ENCODE measurements around the gene LSR.

Gene LSR

DNA sequence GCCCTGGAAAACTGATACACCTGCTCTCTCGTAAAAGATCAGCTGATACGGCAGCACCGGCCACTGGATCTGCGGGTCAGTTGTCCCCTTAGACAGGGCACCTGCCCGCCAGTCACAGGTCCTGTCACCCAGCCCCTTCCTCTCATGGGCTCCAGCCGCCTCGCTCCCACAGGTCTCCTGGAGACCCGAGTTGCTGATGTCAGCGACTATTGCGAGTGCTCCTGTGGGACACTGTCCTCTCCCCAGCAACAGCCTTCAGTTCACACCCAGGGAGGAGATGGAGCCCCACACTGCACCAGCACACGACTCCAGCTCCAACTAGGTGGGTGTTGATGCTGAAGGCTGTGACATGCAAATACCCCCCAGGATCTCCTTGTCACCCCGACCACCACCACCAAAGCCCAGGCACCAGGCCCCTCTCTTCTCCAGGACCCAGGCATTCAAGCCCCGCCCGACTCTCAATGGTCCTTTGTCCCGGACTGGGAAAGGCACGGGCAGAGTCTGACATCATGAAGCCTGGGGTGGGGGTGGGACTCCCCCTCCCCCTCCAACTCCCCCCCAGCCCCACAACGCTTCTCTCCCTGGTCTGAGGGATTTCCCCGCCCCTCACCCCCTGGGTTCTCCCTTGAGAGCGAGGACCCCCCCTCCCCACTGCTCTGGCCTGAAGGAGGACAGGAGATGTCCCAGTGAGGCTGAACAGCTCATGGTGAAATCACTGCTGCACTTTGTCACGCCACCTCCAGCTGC is 41.8 kb downstream of the LSR start:
- DNase-seq, result no peak

DNA sequence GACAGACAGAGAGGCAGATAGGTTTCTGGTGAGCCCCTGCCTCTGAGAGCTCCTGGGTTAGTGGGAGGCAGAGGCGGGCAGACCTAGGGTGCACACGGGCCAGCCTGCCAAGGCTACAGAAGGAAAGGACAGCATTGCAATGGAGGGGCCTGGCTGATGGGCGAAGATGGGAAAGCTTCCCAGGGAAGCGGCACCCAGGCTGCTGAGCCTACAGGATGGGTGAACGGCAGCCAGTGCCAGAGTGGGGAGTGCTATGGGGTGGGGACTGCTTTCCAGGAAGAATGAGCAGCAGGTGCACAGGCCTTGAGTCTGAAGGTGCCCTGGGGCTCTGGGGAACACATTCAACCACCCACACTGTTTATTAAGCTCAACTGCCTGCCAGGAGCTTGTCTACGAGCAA is 42.5 kb downstream of the LSR start:
- DNase-seq, result no peak

DNA sequence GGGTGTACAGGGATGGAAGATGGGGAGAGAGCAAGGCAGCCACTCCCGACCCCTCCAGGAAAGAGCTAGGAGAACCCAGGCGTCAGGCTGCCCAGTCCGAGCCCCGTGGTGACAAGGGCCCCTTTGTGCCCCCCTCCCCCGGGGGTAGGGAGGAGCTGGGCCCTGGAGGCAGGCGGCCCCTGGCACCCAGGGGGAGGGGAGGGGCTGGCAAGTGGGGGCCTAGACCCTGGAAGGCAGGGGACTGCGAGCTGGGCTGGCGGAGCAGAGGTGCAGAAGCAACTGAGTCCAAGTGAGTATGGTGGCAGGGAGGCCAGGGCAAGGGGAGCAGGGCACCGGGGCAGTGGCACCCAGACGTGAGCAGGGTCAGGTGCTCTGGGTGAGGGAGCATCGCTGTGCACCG is 43.1 kb downstream of the LSR start, which contains the start of gene MAG:
MAG (plus strand) TSS at position 246 of the 400 bp plus-strand sequence. CDS start 3,248 bp downstream, outside the sequence.
- no peak for DNase-seq

DNA sequence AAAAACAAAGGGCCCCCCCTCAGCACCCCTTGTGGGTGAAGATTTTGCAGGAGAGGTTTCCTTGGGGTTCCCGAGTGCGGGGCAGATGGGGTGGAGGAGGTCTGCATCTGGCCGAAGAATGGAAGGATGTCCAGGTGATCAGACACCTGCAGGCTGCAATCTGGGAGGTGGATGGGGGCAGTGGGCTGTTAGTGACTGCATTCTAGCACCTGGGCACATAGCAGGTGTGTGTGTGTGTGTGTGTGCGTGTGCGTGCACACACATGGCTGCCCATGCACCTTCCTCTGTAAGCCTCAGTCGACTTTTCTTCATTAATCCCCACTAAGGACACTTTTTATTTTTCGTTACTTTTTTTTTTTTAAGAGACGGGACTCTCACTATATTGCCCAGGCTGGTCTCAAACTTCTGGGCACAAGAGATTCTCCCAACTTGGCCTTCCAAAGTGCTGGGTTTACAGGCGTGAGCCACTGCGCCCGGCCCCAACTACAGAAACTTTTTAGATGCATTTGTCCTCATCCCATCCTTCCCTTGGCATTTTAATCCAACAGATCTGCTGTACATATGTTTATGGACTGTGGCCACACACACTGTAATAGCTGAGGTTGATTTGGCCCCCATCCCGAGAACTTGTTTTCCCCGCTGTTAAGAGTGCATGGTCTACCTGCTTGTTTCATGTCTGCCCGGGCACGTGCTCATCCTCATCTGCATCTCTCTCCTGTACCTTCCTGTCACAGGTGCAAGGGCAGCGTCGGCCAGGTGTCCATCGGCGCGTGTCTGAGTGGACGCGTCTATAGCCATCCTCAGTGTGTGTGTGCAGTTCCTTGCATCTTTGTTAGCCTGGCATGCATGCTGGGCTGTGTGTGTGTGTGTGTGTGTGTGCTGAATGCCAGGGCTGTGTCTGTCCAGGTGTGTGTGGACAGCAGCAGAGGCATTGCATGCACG is 43.9 kb downstream of the LSR start:
- DNase-seq, result no peak

DNA sequence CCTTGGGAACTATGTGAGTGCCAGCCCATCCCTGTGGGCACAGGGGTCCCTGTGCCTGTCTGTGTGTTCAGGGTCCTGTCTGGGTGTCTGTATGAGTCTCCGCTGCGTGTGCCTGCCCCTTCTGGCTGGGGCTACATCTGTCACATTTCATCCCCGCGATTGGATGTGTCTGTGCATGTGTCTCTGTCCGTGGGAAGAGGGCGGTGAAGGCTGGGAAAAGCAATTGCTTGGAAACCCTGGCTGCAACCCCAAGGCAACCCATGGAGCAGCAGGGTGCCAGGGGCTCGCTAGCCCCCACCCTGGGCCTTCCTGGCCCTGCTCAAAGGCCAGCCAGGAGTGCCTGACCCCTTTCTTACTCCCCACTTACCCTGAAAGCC is 44.5 kb downstream of the LSR start:
- DNase-seq, result no peak

DNA sequence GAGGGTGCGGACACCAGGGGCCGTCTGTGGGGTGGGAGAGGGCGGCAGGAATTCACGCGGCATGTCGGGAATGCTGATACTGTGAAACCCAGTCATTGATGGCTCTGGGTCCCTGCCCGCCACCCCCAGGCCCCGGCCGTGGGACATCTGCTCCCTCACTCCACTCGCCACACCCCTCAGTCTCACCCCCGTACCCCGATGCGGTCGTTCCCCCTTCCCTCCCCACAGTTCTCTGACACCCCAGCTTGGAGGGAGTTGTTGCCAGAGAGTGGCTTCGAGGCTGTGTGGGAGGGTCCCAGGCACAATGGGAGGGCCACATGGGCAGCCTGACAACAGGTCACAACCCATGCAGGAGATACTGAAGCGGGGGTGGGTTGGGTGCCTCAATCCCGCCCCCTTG is 45.0 kb downstream of the LSR start:
- DNase-seq, result no peak

DNA sequence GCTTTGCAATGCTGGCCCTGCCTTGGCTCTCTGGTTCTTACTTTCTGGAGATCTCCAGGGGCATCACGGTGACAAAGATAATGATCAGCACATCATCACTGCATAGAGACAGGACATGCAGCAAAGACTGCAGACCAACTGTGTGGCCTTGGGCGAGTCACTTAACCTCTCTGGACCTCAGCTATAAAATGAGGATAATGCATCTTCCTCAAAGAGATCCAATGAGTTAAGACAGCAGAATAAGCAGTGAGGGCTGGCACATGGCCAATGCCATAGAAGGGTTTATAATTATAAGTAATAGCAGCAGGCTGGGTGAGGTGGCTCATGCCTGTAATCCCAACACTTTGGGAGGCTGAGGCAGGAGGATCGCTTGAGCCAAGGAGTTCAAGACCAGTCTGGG is 45.5 kb downstream of the LSR start:
- DNase-seq, result no peak

DNA sequence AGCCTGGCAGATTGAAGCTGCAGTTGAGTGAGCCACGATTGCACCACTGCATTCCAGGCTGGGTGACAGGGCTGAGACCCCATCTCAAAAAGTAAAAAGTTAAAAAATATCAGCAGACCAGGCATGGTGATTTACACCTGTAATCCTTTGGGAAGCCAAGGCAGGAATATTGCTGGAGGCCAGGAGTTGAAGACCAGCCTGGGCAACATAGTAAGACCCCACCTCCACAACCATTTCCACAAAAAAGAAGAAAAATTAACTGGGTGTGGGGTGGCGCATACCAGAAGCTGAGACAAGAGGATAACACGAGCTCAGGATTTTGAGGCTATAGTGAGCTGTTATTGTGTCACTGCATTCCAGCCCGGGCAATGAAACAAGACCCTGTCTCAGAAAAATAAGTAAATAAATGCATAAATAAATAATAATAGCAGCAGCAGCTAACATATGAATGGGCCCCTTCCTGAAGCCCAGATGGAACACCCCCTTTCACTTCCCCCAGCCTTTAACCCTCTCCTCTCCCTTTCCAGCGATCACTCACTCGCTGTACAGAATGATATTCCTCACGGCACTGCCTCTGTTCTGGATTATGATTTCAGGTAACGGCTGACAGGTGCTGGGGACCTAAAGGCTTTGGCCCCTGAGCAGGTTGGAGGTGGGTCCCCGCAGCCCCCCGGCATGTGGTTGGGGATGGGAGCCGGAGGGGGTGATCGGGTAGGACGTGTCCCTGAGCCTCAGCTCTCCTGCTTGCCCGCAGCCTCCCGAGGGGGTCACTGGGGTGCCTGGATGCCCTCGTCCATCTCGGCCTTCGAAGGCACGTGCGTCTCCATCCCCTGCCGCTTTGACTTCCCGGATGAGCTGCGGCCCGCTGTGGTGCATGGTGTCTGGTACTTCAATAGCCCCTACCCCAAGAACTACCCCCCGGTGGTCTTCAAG is 46.3 kb downstream of the LSR start:
- no peak for DNase-seq

DNA sequence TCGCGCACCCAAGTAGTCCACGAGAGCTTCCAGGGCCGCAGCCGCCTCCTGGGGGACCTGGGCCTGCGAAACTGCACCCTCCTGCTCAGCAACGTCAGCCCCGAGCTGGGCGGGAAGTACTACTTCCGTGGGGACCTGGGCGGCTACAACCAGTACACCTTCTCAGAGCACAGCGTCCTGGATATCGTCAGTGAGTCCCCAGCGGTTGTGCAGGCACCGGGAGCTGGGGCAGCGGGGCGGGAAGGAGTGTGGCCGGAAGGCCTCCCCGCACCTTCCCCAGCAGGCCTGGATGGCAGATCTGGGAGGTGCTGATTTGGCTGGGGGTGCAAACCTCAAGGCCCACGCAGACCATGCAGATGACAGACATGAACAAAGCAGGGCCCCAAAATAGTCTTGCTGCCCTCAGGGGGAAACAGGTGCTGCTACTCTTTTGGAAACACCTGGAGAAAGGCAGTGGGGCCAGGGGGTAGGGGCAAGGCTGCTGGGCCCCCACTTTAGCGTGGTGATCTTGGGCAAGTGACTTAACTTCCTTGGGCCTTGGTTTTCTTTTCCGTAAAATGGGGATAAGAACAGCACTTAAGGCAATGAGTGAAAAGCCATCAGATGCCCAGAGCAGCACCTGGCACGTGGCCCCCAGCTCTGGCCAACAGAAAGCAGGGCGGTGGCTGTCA is 47.1 kb downstream of the LSR start:
- DNase-seq, result no peak

DNA sequence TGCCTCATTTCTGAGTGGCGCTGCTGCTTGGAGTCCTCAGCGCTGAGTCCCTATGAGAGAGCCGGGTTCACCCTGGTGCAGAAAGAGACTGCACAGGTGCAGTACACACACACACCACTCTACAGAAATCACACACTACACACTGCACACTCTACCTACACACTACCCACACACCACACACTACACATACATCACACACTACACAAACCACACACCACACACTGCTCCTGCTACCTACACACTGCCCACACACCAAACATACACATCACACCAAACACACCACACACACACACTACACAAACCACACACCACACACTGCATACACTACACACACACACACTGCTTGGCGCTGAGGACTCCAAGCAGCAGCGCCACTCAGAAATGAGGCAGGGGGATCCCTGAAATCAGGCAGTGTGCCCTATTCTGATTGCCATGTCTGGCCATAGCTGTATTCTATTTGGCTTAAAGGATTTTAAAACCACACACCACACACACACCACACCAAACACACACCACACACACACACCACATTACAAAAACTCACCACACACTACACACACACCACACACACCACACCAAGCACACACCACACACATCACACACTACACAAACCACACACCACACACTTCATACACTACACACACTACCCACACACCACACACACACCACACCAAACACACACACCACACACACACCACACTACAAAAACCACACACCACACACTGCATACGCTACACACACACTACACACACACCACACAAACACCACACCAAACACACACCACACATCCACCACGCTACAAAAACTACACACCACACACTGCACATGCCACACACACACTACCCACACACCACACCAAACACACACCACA is 48.1 kb downstream of the LSR start:
- DNase-seq, result no peak

DNA sequence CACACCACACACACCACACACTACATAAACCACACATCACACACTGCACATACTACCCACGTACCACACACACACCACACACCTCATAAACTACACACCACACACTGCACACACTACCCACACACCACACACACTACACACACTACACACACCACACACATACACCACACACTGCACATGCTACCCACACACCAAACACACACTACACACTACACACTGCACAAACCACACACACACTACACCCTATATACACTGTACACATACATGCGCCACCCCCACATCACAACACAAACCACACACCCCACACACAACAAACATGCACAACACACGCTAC is 48.7 kb downstream of the LSR start:
- DNase-seq, result no peak

DNA sequence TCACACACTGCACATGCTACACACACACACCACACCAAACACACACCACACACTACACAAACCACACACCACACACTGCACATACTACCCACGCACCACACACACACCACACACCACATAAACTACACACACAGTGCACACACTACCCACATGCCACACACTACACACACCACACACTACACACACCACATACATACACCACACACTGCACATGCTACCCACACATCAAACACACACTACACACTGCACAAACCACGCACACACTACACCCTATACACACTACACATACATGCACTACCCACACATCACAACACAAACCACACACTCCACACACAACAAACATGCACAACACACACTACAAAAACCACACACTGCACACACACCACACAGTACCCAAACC is 49.1 kb downstream of the LSR start:
- DNase-seq, result no peak

DNA sequence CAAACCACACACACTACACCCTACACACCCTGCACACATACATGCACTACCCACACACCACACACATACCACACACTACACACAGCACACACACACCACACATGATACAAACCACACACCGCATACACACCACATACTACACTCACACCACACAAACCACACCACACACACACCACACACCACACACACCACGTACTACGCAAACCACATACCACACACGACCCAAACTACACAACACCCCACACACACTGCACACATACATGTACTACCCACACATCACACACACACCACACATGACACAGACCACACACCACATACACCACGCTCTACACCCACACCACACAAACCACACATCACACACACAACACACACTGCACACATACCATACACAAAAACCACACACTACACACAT is 49.8 kb downstream of the LSR start:
- no peak for DNase-seq

DNA sequence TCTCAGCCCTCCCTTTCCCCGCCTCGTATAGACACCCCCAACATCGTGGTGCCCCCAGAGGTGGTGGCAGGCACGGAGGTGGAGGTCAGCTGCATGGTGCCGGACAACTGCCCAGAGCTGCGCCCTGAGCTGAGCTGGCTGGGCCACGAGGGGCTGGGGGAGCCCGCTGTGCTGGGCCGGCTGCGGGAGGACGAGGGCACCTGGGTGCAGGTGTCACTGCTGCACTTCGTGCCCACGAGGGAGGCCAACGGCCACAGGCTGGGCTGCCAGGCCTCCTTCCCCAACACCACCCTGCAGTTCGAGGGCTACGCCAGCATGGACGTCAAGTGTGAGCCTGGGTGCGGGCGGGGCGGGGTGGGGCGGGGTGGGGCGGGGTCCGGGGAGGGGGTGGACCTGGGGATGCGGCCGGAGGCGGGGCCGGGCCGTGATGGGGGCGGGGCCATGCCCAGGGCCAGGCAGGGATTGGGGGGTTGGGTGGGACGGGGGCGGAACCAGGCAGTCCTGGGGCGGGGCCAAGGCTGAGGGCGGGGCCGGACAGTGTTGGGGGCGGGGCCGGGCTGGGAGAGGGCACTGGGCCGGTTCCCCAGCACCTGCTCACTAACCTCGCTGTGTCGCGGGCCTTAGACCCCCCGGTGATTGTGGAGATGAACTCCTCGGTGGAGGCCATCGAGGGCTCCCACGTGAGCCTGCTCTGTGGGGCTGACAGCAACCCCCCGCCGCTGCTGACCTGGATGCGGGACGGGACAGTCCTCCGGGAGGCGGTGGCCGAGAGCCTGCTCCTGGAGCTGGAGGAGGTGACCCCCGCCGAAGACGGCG is 50.9 kb downstream of the LSR start:
- DNase-seq, result no peak

DNA sequence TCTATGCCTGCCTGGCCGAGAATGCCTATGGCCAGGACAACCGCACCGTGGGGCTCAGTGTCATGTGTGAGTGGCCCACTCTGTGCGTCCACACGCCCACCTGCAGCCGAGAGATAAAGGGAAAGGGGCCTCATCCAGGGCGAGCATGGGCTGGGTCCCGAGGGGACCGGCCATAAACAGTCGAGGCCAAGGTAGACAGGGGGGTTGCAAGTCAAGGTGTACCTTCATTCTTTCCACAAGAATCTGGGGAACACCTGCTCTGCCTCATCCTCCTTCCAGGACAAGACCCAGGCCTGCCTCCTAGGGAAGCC is 51.5 kb downstream of the LSR start:
- DNase-seq, result no peak

DNA sequence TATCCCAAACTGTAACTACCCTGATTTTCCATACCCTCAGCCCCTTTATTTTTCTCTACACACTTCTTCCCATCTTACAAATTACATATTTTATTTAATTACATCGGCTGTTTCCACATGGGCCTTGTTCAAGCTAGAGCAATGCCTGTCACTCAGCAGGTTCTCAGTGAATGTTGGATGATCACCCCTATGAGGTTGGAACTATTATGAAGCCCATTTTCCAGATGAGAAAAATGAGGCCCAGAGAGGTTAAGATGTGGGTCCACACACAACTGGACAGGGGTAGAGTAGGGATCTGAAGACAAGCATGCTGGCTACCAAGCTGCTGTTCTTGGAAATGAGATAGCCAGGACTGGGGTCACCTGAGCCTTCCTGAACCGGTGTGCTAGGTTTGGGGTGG is 53.2 kb downstream of the LSR start:
- no peak for DNase-seq

DNA sequence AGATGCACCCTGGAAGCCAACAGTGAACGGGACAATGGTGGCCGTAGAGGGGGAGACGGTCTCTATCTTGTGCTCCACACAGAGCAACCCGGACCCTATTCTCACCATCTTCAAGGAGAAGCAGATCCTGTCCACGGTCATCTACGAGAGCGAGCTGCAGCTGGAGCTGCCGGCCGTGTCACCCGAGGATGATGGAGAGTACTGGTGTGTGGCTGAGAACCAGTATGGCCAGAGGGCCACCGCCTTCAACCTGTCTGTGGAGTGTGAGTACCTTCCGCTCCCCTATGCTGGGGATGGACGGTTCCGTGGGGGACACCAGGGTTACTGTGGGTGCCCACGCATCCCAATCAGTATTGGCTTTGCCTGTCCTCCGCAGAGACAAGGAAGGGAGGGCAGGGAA is 53.6 kb downstream of the LSR start:
- DNase-seq, result no peak

DNA sequence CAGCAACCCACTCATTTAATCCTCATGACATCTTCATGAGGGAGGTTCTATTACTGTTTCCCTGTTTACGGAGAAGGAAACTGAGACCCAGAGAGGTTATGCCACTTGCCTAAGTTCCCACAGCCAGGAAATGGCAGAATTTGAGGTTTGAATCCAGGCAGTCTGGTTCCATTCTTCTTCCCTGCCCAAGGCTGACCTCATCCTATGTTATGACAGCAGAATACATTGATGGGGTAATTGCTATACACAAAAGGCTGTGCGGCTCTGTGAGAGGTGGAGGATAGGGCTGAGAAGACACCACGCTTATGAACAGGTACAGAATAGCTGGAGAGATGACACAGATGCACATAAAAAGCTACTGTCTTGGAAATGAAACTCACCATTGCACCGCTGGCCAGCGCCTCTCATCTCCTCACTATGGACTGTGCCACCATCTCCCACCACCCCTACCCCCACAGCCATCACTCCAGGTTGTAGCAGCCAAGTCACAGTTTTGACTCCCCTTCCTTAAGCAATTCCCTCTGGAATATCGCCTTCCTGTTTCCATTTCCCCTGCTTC is 54.6 kb downstream of the LSR start:
- no peak for DNase-seq

DNA sequence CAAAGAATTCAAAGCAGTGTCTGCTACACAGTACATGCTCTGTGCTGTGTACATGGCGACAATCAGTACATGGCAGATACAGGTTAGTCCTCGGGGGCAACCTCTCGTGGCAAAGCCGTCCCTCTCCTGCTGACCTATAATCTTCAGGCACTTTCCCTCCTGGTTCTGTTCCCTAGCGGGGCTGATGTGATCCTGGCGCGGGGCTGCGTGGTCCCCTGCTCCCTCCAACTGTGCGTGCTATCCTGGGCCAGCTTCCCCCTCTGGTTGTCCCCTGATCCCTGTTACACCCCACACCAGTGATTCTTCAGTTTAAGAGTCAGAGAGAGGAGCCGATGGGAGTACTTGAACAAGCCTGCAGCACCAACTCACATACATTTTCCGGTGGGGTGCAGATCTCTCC is 55.2 kb downstream of the LSR start:
- no peak for DNase-seq

DNA sequence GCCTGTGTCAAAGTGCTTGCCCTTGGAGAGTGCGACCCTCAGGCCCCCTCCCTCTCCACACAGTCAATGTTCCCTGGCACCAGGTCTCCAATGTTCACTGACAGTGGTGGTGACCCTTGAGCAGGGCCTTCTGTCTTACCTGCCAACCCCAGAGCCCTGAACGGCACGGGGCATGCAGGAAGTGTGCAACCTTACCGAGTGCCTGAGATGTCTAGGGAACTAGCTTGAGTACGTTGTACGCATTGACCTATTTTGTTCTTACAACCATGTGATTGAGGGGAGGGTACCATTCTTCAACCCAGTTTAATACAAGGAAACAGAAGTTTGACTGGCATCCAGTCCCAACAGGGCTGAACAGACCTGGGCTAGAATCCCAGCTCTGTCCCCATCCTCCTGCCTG is 56.4 kb downstream of the LSR start:
- DNase-seq, result no peak

All from stimulated activated CD4-positive, alpha-beta T cell treated with anti-CD3 and anti-CD28 coated beads, Interleukin-4, amount 100 ng/mL, for 1 hour (primary cell).